GM18907 (cell line): ENCODE results near the gene ASB10.

Source experiments
- ATAC-seq: cut with Tn5 transposase; IDR thresholded peaks from one replicate; pipeline ENCODE4 v1.9.1; 2021; ENCODE audit warnings: mild to moderate bottlenecking, moderate library complexity; ENCODE audit not compliant: unreplicated experiment

The ASB10 gene

DNA sequence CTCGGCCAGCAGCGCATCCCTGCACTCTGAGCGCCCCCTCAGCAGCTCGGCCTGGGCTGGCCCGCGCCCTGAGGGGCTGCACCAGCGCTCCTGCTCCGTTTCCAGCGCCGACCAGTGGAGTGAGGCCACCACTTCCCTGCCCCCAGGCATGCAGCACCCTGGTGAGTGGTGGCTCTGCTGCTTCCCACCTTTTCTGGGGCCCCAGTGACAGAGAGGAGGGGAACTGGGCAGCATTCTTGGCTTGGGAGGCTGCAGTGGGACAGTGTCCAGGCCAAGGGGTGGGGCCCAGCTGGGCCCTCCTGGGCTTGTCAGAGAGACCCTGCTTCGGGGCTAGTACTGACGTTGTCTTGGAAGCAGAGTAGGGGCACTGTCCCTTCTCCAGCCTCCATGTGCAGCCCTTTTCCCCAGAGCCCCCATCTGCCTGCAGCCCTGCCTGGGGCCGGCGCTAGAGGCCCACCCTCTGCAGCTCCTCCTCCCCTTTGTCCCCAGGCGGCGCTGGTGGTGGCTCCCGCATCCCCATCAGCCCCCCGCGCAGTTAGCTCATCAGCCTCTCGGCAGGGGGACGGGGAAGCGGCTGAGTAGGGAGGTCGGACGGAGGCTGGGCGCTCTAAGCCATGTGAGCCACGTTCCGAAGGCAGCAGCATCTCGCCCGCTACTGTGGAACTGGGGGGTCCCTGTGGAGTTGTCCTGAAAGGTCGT is 48.7 kb downstream of the ASB10 start:
- no peak for ATAC-seq

DNA sequence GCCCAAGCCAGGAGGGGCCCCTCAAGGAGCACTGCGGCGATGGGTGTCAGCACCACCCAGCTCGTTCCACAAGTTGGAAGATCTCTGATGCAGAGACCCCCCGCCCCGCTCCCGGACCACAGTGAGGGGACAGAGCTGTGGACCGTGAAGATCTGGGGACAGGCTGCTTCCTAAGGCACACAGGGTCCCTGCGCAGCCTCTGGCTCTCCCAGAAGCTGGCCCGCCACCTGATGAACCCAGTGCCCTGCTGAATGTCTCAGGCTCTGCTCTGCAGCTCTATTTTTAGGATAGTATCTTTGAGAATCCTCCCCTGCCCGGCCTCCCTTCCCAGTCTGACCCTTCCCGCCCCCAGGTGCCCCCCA is 49.3 kb downstream of the ASB10 start:
- ATAC-seq: no peak

DNA sequence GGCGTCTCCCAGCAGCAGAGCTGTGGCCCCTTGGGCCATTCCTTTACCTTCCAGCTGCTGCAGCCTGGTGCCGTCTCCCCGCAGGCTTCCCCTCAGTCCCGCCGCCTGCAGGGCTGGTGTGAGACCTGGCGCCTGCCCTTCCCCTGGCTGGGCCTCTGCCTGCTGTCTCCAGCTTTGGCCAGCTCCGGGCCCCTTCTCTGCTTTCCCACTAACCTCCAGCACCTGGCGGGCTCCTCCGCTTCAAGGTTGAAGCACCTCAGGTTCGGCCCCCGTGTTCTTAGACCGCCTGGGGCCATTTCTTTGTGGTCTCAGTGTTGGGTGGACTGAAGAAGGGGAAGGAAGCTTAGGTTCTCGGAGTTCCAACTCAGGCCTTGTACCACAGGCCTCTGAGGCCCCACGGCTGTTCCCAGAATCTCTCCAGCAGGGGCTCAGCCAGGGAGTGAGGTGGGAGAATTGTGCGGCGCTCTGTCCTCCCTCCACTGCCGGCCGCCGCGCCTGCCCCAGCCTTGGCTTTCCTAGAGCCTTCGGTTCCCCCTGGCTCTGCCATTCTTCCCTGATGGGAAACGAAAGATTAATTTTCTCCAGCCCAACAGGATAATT is 49.9 kb downstream of the ASB10 start:
- no peak for ATAC-seq

DNA sequence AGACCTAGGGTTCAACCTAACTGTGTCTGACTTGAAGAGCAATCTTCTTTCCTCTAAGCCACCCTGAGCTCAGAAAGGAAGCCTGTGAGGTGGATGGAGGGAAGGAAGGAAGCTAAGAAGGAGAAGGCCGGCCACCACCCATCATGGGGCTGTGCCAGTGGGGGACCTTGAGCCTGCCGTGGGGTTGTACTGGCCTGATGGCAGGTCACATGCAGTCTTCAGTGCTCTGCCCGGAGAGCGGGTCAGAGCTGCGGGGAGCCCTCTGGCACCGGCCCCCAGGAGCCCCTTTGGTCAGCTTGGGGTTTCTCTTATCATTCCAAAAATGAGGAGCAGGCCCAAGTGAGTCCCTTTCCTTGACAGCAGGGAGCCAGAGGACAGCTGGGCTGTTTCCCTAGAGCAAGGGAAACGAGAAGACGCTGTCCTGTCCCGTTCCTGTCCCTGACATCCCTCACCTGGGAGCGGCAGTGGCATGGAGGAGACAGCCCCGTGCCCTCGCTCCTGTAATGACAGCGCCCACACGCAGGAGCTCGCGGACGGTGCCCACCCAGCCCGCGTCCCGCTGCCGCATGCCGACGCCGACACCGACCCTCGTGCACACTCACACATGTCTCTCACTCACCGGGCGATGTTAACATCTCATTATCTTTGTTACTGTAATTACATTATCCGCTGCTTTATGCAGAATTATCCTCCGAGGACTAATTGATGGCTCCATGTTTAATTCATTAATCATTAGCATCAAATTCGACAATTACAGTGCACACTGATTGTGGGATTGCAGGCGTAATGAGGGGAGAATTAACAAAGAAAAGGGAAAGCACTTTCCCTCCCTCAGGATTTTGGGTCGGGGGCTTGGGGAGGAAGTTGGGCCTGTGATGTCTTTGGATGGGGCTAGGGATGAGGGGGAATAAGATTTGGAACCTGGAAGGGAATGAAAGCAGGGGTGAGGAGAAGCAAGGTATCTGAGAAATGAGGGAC is 50.9 kb downstream of the ASB10 start:
- ATAC-seq: no peak

DNA sequence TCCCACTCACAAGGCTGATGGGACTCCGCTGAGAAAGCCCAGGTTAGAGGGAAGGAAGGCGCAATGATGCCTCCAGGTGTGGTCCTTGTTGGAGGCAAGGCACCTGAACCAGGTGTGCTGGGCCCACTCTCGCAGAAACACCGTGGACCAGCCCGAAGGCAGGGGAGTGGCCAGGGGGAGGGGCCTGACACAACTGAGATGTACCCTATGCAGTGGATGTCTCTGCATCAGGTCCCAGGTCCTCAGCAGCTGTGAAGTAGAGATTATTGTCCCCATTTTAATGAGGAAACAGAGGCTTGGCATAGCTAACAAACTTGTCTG is 51.6 kb downstream of the ASB10 start:
- no peak for ATAC-seq

DNA sequence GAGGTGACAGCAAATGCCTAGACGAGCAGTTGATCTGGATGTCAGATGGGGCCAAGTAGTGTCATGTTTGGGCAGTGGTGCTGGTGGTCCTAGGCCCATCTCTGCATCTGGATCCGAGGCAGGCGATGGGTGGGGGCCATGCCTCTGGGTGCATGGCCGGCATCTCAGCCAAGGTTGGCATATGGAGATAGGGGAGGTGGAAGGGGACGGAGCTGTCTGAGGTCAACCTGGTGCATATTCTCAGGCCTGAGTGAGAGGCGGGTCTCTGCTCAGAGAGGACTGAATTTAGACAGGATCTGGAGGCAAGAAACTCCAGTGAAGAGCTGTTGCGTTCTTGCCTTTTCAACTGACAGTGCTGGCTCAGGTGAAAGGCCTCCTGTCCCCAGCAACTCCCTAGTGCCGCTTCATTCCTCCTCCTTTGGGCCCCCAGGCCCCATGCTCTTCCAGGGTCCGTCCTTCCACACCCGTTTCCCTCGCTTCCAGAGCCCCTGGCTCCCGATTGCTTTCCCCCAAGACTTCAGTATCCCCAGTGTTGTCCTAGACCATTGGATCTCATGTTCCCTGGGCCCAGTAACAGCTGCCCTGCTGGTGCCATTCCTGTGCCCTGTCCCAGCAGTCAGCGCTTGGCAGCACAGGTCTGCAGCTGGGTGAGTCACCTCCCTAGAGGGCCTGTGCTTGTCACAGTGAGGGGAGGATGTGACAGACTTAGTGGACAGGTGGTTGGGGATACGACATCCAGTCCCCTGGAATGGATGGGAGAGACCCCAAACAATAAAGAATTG is 52.1 kb downstream of the ASB10 start:
- no peak for ATAC-seq

DNA sequence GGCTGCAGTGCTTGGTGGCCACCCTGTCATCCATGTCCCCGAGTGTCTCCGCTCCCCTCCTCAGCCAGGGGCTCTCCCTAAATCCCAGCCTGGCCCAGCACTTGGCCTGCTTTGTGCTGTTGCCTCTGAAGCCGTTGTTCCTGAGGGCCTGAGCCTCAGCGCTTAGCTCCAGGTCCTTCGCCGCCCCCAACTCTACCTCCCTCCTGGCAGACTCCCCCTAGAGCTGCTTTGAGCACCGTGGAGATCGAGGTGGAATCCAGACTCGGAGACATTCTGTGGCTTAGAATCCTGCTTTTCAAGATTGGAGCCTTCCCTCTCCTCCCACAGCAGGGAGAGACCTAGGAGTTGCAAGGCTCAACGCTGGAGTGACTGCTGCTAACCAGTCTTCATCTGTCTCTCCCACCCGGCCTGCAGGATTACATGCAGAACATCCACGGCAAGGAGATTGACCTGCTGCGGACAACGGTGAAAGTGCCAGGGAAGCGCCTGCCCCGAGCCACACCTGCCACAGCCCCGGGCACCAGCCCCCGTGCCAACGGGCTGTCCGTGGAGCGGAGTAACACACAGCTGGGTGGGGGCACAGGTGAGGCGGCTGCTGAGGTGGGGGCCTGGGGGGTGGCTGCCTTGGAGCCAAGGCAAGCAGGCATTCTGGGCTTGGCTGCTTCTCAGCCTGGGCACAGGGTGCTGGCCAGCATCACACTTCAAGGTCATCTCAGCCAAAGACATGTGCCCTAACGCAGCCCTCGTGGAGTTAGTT is 52.9 kb downstream of the ASB10 start:
- no peak for ATAC-seq

DNA sequence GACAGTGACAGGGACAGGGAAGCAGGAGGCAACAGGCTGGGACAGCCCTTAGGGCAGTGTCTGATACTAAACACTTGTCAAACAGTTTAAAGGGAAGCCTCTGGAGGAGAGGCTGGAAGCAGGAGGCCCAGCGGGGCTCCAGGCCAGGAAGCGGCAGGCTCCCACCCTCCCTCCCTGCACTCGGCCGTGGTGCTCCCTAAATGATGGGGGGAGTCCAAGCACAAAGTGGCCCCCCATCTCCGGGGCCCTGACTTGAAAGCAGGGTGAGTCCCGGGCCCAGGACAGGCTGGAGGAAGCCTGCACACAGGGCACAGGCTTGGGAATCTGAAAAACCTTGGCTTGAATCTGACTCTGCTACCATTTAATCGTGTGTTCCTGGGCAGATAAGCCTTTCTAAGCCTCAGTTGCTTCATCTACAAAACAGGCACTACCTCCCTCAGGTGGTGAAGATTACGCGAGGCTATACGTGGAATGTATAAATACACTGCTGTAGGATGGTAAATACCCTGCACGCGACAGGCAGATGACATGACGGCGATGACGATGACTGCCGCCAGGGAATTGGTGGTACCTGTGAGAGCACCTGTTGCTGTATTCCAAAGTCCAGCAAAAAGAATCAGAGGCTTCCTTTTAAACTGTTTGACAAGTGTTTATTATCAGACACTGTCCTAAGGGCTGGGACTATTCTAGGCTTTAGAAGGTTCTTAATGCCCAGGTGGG is 53.6 kb downstream of the ASB10 start:
- ATAC-seq: no peak

DNA sequence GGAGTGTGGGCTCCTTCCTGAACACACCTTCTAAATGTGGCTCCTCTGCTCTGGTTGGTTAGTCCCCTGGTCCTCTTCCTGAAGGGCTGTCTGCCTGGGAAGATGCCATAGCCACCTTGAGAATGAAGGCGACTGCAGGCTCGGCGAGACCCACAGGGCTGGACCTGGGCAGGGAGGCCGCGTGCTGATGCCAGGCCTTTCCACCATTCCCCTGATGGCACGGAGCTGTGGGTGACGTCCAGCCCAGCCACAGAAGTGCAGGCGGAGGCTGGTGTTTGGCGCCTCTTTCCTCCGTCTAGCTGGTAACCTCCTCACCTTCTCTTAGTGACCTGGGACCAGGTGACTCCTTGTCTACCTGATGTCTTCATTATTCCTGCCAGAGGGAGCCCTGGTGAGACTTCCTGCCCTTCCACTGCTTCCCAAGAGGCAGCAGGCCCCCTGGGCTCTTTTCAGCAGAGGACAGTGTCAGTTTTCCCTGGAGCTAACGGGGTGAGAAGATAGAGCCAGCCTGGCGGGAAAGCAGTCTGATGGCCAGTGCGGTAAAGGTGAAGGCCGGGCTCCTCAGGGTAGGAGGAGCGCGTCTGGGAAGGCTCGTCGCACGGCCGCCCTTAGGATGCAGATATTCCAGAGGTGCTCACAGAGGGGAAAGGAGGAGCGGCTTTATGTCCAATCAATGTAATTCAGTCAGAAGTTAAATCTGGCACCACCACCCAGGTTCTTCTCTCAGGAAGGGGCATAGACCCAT is 54.4 kb downstream of the ASB10 start:
- no peak for ATAC-seq

DNA sequence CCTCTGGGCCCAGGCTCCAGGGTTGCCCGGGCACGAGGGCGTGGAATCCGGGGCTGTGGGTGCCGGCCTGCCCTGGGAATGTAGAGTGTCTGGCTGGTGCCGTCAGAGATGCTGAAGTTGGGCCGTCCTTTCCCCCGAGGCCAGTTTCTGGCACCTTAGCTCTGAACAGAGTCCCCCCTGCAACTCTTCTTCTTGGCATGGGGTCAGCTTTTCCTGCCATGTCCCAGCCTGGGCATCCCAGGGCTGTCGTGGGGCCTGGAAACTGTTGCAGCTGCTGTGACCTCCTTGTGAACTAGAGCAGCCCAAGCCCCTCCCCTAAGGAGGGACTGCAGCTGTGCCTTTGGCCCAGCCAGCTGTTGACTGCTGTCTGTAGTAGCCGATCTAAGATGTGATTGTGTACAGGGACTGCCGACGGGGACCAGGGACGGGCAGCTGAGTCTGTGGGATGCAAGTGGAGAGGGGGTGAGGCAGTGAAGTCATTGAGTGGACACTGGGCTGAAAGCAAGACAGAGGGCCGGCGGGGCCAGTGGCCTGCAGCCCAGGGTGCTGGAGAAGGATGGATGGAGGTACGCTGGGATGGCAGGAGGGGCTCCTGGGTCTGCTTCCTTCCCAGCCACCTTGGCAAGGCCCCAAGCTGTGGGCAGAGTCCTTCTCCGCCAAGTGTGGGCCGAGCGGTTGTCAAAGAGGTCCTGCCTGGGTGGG is 55.3 kb downstream of the ASB10 start:
- no peak for ATAC-seq

DNA sequence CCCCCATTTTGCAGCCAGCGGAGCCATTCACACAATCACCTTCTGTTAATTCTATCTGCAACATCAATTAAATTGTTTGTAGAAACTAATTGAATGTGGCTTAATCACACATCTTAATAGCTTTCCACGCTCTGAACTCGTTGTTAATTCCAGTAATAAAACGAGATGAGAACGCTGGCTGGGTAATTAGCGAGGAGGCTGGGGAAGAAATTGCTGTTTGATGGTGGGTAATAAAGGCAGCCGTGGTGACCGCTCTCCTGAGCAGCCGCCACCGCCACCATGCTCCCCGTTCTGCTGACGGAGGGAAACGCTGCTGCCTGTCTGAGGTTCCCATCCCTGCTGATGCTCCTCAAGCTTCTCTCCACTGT is 55.8 kb downstream of the ASB10 start:
- ATAC-seq: no peak

DNA sequence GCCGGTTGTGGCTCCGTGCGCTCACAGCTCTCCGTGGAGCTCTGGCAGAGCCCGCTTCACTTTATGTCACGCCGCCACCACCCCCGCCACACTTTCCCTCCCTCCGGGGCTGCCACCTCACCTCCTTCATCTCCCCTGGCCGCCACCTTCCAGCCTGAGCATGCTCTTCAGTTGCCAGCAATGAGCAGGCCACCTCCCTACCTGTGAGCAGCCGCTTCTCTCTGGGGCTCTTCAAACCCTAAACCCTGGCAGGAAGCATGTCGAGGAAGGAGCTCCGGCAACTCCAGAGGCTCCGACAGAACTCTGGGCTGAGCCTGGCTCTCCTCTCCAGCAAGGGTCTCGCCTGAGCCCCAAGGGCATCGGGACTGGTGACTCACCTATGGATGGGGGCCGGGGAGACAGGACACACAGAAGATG is 56.3 kb downstream of the ASB10 start:
- ATAC-seq: no peak

DNA sequence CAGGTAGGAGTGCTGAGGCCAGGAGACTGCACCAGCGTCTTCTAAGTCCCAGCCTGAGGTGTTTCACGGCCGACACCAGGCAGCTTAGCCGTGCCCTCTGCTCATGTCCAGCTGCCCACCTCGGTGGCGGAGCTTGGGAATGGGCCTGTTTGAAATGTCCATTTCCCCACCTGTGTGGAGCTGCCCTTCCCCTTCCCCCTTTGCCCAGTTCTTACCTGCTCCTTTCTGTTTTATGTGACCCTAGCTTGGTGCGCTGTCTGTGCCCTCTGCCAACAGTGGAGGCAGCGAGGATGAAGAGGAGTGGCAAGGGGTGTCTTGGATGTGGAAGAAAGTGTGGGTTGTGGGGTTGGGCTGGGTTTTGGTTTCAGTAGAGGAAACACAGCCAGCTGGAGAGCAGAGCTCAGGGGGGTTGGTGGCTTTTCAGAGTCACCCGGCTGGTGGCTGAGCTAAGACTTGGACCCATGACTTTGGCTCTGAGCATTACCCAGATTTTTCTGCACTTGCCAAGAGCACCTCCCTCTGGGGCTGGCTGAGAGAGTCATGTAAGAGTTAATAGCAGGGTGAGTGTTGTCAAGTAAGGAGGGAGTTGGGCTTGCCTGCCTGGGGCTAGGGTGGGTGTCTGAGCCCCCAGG is 57.0 kb downstream of the ASB10 start:
- ATAC-seq: no peak

DNA sequence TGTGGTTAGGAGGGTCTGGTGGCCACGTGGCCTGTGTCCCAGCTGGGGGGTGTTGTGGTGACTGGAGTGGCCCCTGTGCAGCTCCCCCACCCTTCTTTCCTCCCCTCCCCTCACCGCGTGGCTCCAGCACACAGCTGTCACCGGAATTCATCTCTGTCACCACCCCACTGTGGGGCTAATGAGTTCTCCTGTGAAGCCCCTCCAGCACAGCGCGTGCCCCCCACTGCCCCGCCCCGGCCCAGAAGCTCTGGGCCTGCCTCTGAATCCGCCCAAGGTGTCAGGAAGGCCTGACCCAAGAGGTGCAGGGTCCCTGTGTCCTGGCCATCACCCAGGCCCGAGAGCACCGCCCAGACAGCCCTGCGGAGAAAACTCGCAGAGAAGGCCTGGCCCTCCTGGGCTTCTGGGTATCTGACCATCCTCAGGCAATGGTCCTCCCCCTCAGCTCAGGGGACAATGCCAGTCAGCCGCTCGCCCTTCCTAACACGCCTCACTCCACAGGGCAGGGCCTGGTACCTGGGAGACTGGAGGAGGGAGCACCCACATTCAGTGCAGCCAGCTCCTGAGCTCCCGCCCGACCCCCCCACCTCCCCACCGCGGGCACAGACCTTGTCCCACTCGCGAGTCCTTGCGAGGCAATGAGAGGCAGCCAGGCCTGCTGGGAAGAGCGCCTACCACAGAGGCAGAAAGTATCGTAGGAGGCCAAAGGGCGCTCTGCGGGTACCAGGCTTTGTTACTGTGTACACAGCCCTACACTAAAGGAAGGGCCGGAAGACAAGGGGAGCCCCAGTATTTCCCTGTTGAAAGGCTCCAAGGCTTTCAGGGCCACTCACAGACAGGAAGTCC is 57.7 kb downstream of the ASB10 start:
- no peak for ATAC-seq

DNA sequence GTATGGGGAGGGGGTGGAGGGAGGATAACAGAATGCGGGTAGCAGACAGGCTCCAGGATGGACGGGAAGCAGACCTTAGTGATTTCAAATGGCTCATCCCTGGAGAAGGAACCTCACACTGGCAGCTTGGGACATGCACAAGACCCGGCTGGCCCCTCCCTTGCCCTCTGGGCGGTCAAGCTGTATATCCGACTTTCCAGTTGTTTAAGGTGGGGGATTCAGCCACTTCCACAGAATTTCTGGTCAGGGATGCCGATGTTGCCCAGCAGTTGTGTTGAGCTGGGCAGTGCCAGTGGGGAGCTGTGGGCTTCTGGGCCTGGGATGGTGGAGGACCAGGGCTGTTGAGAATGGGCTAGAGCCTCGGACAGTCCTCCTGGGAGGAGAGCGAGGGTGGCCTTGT is 58.3 kb downstream of the ASB10 start:
- ATAC-seq: no peak

DNA sequence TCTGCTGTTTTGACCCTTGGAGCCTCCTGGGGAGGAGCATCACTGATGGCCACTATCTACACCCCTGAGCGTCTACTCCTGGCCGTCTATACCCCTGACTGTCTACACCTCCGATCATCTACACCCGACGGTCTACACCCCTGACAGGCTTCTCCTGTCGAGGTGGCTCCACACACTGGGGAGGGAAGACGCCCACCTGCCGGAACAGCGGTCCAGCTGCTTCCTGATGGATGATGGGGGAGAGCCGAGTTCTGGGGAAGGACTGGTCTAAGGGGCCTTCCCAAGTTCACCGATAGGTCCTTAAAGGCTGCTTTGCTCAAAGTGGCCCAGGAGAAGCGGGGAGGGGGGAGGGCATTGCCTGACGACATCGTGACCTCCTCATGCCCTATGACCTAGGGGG is 58.9 kb downstream of the ASB10 start:
- no peak for ATAC-seq

DNA sequence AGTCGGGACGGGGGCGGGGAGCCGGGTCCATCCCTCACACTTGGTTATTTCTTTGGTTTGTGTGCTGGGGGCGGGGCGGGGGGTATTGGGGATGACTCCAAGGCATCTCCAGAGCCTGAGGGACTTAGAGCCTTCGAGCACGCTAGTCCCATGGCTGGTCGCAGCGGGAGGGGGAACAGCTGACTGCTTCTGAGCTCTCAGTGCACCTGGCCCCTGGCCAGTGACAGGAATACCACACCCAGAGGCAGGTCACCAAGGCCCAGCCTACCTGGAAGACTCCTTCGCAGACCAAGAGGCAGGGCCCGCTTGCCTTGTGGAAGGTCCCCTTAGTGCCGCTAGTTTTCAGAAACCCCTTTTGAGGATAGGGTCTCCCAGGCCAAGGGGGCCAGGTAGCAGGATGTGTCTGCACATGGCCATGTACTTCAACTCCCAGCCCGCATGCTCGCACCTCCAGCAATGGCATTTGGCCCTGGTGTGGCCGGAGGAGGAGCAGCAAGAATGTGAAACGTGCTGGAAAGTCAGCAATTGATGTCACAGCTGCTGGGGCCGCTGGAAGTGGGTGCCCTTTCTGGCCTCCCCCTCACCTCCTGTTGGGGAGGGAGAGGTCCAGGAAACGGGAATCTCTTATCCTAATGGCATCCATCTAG is 60.4 kb downstream of the ASB10 start:
- ATAC-seq: no peak
